ENCODE measurements around the gene GRIK1.

GRIK1 gene

GRCh38 chr21:29717659-29718058 is 222.1 kb downstream of the GRIK1 start:
- no peak overlapping the region for H3K27ac ChIP-seq (ENCODE audit: low read length)

GRCh38 chr21:29716753-29717152 is 223.0 kb downstream of the GRIK1 start:
- Histone ChIP-seq H3K36me3 (ENCODE audit: insufficient read depth, low read length) (no peaks in the 10 kb centered on the region), H3K9ac (ENCODE audit: low read depth, low read length) (no peak overlapping the region), H3K9me3 (ENCODE audit: insufficient read depth, low read length, severe bottlenecking) (no peaks in the 10 kb centered on the region), H3K79me2 (ENCODE audit: insufficient read depth, low read length) (no peaks in the 10 kb centered on the region), H3K4me1 (ENCODE audit: insufficient read depth, low read length) (no peaks in the 10 kb centered on the region), H3K4me2 (ENCODE audit: insufficient read depth, low read length) (no peak overlapping the region), H3K27ac (ENCODE audit: low read length) (no peak overlapping the region), H3K27me3 (ENCODE audit: insufficient read depth, low read length, poor library complexity) (no peaks in the 10 kb centered on the region), H3K4me3 (ENCODE audit: low read depth in 1 of 2, low read length in 2 of 2) (no peak overlapping the region), H4K20me1 (ENCODE audit: insufficient read depth, low read length) (no peaks in the 10 kb centered on the region), H2AFZ (ENCODE audit: low read depth, low read length) (no peak overlapping the region)
- DNase-seq (no peak), ATAC-seq (ENCODE audit: insufficient read depth, low read depth) (no peak)
- TF ChIP-seq EZH2 (IDR thresholded peaks at IDR 0.05; ENCODE audit: borderline replicate concordance, low read depth, low read length, severe bottlenecking) (no peak), CTCF (IDR thresholded peaks at IDR 0.05; ENCODE audit: borderline replicate concordance, extremely low read depth, low read length, poor library complexity, severe bottlenecking) (no peak)

More at GRCh38 chr21:29717659-29718058, 222.1 kb downstream of the GRIK1 start:
- H2AFZ ChIP-seq (ENCODE audit: low read depth, low read length) = no peak overlapping the region
- no peak overlapping the region for H3K9ac ChIP-seq (ENCODE audit: low read depth, low read length)
- no peak for TF ChIP-seq CTCF (IDR thresholded peaks at IDR 0.05; ENCODE audit: borderline replicate concordance, extremely low read depth, low read length, poor library complexity, severe bottlenecking)
- no peak for TF ChIP-seq EZH2 (IDR thresholded peaks at IDR 0.05; ENCODE audit: borderline replicate concordance, low read depth, low read length, severe bottlenecking)
- H3K36me3 ChIP-seq (ENCODE audit: insufficient read depth, low read length) = no peaks in the 10 kb centered on the region
- ATAC-seq (ENCODE audit: insufficient read depth, low read depth) (no peak), DNase-seq (no peak)
- no peak overlapping the region for H3K4me3 ChIP-seq (ENCODE audit: low read depth in 1 of 2, low read length in 2 of 2)
- no peaks in the 10 kb centered on the region for H3K79me2 ChIP-seq (ENCODE audit: insufficient read depth, low read length)
- no peaks in the 10 kb centered on the region for H3K27me3 ChIP-seq (ENCODE audit: insufficient read depth, low read length, poor library complexity)
- H3K9me3 ChIP-seq (ENCODE audit: insufficient read depth, low read length, severe bottlenecking) = no peaks in the 10 kb centered on the region
- H3K4me2 ChIP-seq (ENCODE audit: insufficient read depth, low read length) = no peak overlapping the region
- no peaks in the 10 kb centered on the region for H3K4me1 ChIP-seq (ENCODE audit: insufficient read depth, low read length)
- H4K20me1 ChIP-seq (ENCODE audit: insufficient read depth, low read length) = no peaks in the 10 kb centered on the region

GRCh38 chr21:29715089-29715488 is 224.7 kb downstream of the GRIK1 start:
- Histone ChIP-seq H3K4me3 (ENCODE audit: low read depth in 1 of 2, low read length in 2 of 2) (no peak overlapping the region), H3K36me3 (ENCODE audit: insufficient read depth, low read length) (no peaks in the 10 kb centered on the region), H3K27ac (ENCODE audit: low read length) (no peak overlapping the region), H2AFZ (ENCODE audit: low read depth, low read length) (no peak overlapping the region), H3K79me2 (ENCODE audit: insufficient read depth, low read length) (no peaks in the 10 kb centered on the region), H3K4me2 (ENCODE audit: insufficient read depth, low read length) (no peak overlapping the region), H4K20me1 (ENCODE audit: insufficient read depth, low read length) (no peaks in the 10 kb centered on the region), H3K9ac (ENCODE audit: low read depth, low read length) (no peak overlapping the region), H3K9me3 (ENCODE audit: insufficient read depth, low read length, severe bottlenecking) (no peaks in the 10 kb centered on the region), H3K4me1 (ENCODE audit: insufficient read depth, low read length) (no peaks in the 10 kb centered on the region), H3K27me3 (ENCODE audit: insufficient read depth, low read length, poor library complexity) (no peaks in the 10 kb centered on the region)
- ATAC-seq (ENCODE audit: insufficient read depth, low read depth) (no peak), DNase-seq (no peak)
- TF ChIP-seq CTCF (IDR thresholded peaks at IDR 0.05; ENCODE audit: borderline replicate concordance, extremely low read depth, low read length, poor library complexity, severe bottlenecking) (no peak), EZH2 (IDR thresholded peaks at IDR 0.05; ENCODE audit: borderline replicate concordance, low read depth, low read length, severe bottlenecking) (no peak)

GRCh38 chr21:29712818-29713217 is 227.0 kb downstream of the GRIK1 start:
- H3K9ac ChIP-seq (ENCODE audit: low read depth, low read length) = no peak overlapping the region
- no peak overlapping the region for H2AFZ ChIP-seq (ENCODE audit: low read depth, low read length)
- H3K9me3 ChIP-seq (ENCODE audit: insufficient read depth, low read length, severe bottlenecking) = no peaks in the 10 kb centered on the region
- H3K79me2 ChIP-seq (ENCODE audit: insufficient read depth, low read length) = no peaks in the 10 kb centered on the region
- no peaks in the 10 kb centered on the region for H3K36me3 ChIP-seq (ENCODE audit: insufficient read depth, low read length)
- no peak overlapping the region for H3K4me3 ChIP-seq (ENCODE audit: low read depth in 1 of 2, low read length in 2 of 2)
- H3K27me3 ChIP-seq (ENCODE audit: insufficient read depth, low read length, poor library complexity) = no peaks in the 10 kb centered on the region
- TF ChIP-seq CTCF (IDR thresholded peaks at IDR 0.05; ENCODE audit: borderline replicate concordance, extremely low read depth, low read length, poor library complexity, severe bottlenecking) (no peak), EZH2 (IDR thresholded peaks at IDR 0.05; ENCODE audit: borderline replicate concordance, low read depth, low read length, severe bottlenecking) (no peak)
- H4K20me1 ChIP-seq (ENCODE audit: insufficient read depth, low read length) = no peaks in the 10 kb centered on the region
- ATAC-seq (ENCODE audit: insufficient read depth, low read depth) = no peak
- no peaks in the 10 kb centered on the region for H3K4me1 ChIP-seq (ENCODE audit: insufficient read depth, low read length)
- DNase-seq = no peak
- no peak overlapping the region for H3K4me2 ChIP-seq (ENCODE audit: insufficient read depth, low read length)
- H3K27ac ChIP-seq (ENCODE audit: low read length) = no peak overlapping the region
